Activated naive CD8-positive, alpha-beta T cell treated with anti-CD3 and anti-CD28 coated beads, Interleukin-2, amount 10 ng/mL, durations not matched to agents 7 days and 5 days (primary cell): Measurements from ENCODE around the gene ACAD9. TPM values are rescaled to one million over a fixed set of nuclear protein-coding genes. Genes with fewer than 3 reads are reported as not detected.
"Not testable (repeated sequence)": the region's sequence is repeated elsewhere in the genome, so short reads cannot be mapped to it uniquely, and the experiment has no call there.

ENCODE experiments used
- ATAC-seq: fragments of 150-1000 bp; cut with Tn5 transposase; one replicate; pipeline ENCODE4 v1.10.0; 2021; ENCODE audit warnings: low read depth, moderate library complexity
- POLR2A ChIA-PET: fragments of 350-600 bp; sonication (Branson Sonifier 250); formaldehyde crosslinking; loops from one replicate; lab custom pipeline; 2021; ENCODE audit warnings: antibody characterized with exemption; lab: Charles Lee
- DNase-seq: peaks from one replicate; pipeline ENCODE4 v3.0.0; 2021
- H3K27ac Mint-ChIP-seq: one replicate; pipeline ENCODE4 v1.8.0; 2022; ENCODE audit warnings: mild to moderate bottlenecking, mixed read lengths
- H3K27me3 Mint-ChIP-seq: one replicate; pipeline ENCODE4 v1.8.0; 2022; ENCODE audit warnings: mild to moderate bottlenecking, moderate library complexity, mixed read lengths
- H3K36me3 Mint-ChIP-seq: one replicate; pipeline ENCODE4 v1.8.0; 2021; ENCODE audit warnings: mild to moderate bottlenecking, mixed read lengths
- H3K4me1 Mint-ChIP-seq: one replicate; pipeline ENCODE4 v1.8.0; 2021; ENCODE audit warnings: mixed read lengths
- H3K4me3 Mint-ChIP-seq: one replicate; pipeline ENCODE4 v1.8.0; 2022; ENCODE audit warnings: mild to moderate bottlenecking, moderate library complexity, mixed read lengths
- H3K9me3 Mint-ChIP-seq: one replicate; pipeline ENCODE4 v1.8.0; 2021; ENCODE audit warnings: mixed read lengths
- total RNA-seq, 2 experiments: library from RNA; stranded (reverse); gene quantifications; one replicate each; pipeline ENCODE4 v1.2.3, GENCODE V29; 2021

The ACAD9 gene
- total RNA-seq, 2 experiments from 2014 or later, result 55.9 to 63.5 TPM

DNA sequence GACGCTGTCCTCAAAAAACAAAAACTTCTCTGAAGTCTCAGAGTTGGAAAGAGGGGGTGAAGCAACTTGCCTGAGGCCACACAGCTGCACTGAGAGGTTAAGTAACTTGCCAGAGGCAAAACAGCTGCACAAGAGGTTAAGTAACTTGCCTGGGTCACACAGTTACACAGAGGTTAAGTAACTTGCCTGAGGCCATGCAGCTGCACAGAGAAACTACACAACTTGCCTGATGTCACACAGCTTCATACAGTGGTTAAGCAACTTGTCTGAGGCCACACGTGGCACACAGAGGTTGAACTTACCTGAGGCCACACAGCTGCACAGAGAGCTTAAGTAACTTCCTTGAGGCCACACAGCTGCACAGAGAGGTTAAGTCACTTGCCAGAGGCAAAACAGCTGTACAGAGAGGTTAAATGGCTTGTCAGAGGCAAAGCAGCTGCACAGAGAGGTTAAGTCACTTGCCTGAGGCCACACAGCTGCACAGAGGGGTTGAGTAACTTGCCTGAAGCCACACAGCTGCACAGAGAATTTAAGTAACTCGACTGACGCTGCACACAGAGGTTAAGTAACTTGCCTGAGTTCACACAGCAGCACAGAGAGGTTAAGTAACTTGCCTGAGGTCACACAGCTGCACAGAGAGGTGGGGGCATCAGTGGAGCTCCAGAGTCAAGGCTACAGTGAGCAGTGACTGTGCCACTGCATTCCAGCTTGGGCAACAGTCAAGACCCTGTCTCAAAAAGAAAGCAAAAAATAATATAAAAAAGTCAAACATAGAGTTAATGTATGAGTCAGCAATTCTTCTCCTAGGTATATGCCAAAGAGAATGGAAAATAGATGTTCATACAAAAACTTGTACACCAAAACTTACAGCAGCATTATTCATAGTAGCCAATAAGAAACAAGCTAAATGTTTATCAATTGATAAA lies 12.0 kb upstream of the ACAD9 start:
- POLR2A ChIA-PET, result interaction anchor here (1.2 kb wide), 1 partner anchor 11 kb away, joined by 4 read pairs; the partner anchor contains the start of gene ACAD9
- H3K9me3 Mint-ChIP-seq, result no peaks in the 10 kb centered on the region
- no peak overlapping the region for H3K4me3 Mint-ChIP-seq
- ATAC-seq (no peak), DNase-seq (no peak)
- H3K36me3 Mint-ChIP-seq, result peaks cover 2% of the 10 kb centered on the region
- peaks cover 2% of the 10 kb centered on the region for H3K4me1 Mint-ChIP-seq
- H3K27ac Mint-ChIP-seq, result no peak overlapping the region
- H3K27me3 Mint-ChIP-seq, result no peaks in the 10 kb centered on the region

DNA sequence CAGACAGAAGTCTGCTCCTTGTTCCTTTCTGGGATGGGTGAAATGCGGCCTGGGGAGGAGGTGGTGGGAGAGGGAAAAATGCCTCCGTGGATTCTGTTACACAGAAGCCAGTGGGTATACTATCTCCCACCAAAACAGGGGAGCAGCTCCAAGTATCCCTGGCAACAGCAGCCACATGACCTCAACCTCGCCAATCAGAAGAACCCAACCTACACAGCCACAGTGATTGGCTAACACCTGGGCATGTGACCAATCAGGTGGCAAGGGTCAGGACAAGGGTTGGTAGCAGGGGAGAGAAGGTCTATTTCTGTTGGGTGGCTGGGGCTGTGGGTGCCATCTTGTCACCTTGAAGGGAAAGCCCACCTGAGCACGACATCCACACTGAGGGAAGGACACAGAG lies 9.1 kb upstream of the ACAD9 start:
- H3K27ac Mint-ChIP-seq, result no peak overlapping the region
- POLR2A ChIA-PET, result interaction anchor here (0.8 kb wide), 1 partner anchor 189 kb away, joined by 3 read pairs; no protein-coding TSS in a partner anchor
- no peaks in the 10 kb centered on the region for H3K27me3 Mint-ChIP-seq
- no peaks in the 10 kb centered on the region for H3K9me3 Mint-ChIP-seq
- no peaks in the 10 kb centered on the region for H3K36me3 Mint-ChIP-seq
- no peak overlapping the region for H3K4me3 Mint-ChIP-seq
- H3K4me1 Mint-ChIP-seq, result peaks cover under 1% of the 10 kb centered on the region
- DNase-seq (no peak), ATAC-seq (no peak)

DNA sequence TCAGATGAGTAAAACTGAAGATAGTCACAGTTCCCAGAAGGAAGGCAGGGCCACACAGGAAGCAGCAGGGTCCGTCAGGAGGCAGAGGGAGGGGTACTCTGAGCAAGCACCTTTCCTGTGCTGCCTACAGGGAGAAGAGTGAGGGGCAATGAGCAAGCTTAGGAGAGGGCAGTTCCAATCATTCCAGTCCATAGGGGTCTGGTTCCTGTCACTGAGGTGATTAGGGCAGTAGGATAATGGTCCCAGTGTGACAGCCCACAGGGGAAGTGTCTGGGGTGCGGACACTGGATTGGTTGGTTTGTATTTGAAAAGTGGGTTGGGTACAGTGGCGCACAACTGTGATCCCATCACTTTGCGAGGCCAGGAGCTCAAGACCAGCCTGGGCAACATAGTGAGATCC lies 7.1 kb upstream of the ACAD9 start:
- no peak for ATAC-seq
- Mint-ChIP-seq H3K4me1 (peaks cover 8% of the 10 kb centered on the region), H3K27ac (no peak overlapping the region)

DNA sequence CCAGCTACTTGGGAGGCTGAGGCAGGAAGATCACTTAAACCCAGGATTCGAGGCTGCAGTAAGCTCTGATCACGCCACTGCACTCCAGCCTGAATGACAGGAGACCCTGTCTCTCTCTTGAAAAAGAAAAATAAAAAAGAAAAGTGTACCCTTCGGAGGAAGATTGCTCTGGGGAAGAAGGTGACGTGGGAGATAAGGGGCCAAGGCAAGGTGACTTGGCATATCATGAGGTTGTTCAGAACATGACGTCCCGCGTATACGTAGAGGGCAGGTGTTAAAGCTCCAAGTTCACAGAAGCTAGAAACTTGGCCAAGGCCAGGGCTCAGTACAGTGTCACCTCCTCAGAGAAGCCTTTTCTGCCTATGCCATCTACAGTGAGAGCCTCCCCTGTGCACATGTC lies 6.7 kb upstream of the ACAD9 start:
- H3K27ac Mint-ChIP-seq, result no peak overlapping the region
- H3K27me3 Mint-ChIP-seq, result no peaks in the 10 kb centered on the region
- H3K4me1 Mint-ChIP-seq, result peaks cover 11% of the 10 kb centered on the region
- H3K36me3 Mint-ChIP-seq, result peaks cover 4% of the 10 kb centered on the region
- POLR2A ChIA-PET, result no interaction called here
- no peak overlapping the region for H3K4me3 Mint-ChIP-seq
- H3K9me3 Mint-ChIP-seq, result no peaks in the 10 kb centered on the region
- DNase-seq, result no peak
- ATAC-seq, result no peak

More for the DNA sequence above, 7.1 kb upstream of the ACAD9 start:
- no peaks in the 10 kb centered on the region for H3K27me3 Mint-ChIP-seq
- peaks cover under 1% of the 10 kb centered on the region for H3K36me3 Mint-ChIP-seq
- H3K4me3 Mint-ChIP-seq, result no peak overlapping the region
- POLR2A ChIA-PET, result no interaction called here
- no peaks in the 10 kb centered on the region for H3K9me3 Mint-ChIP-seq
- DNase-seq, result no peak

DNA sequence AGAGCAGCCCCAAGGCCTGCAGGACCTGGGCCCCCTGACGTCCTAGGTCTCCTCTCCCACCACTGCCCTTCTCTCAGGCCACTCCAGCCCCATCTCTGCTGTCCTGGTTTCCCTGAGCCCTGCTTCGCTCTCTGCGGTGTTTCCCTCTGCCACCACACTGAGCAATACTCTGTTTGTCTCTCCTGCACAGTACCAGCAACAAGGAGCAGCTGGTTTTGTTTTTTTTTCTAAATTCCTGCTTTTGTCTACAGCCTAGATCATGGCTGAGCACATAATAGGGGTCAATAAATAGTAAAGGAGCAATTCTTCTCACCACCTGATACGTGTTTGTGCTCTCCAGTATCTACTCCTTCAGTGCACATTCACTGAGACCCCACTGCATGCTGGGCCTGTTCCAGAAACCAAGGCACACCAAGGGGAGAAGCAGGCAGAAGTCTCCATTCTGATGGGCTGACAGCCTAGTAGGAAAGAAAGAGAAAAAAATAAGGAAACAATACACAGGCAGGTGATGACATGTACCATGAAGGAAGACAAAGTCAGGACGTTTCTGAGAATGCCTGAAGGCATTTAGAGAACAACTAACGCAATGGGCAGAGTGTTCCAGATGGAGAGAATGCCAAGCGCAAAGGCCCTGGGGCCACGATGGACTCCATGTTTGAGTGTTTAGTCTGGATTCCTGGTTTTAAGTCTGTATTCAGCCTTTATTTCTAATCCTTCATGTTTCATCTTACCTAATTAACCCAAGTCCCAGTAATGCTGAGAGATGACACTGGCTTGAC lies 6.0 kb upstream of the ACAD9 start:
- DNase-seq, result no peak
- no peak for ATAC-seq
- no peaks in the 10 kb centered on the region for H3K9me3 Mint-ChIP-seq

DNA sequence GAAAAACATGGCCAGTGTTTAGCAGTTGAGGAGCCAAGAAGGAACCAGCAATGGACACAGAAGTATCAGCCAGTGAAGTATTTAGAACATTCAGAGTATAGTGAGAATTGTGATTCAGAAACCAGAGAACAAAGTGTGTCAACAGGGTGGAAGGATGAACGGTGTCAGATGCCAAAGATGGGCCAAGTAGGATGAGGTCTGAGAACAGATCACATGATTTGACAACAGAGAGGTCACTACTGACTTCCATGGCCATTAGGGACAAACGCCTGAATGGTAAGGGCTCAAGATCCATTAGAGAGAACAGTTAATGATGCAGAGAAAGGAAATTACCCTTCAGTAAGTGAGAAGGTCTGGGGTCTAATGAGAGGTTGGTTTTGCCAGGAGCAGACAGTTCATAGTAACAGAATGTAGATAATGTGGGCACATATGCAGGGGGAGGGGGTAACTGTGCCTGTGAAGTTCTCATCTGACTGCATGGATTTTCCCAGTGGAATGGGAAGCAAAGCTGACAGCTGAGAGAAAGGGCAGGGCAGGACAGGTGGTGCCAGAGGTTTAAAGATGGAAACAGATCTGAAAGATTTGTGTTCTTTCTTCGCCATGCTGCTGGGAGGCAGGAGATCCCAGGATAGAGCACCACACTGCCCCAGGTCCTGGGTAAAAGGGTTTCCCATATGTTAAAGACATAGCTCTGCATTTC lies 4.8 kb upstream of the ACAD9 start:
- POLR2A ChIA-PET, result interaction anchor here (0.5 to 1.2 kb wide), 3 partner anchors 49 to 164 kb away, joined by 4 to 8 read pairs (median 4); no protein-coding TSS in a partner anchor
- Mint-ChIP-seq H3K27me3 (no peaks in the 10 kb centered on the region), H3K4me3 (no peak overlapping the region), H3K27ac (no peak overlapping the region), H3K36me3 (peaks cover 7% of the 10 kb centered on the region), H3K9me3 (no peaks in the 10 kb centered on the region), H3K4me1 (peaks cover 20% of the 10 kb centered on the region)
- ATAC-seq (no peak), DNase-seq (no peak)

More for the DNA sequence above, 6.0 kb upstream of the ACAD9 start:
- Mint-ChIP-seq H3K27ac (no peak overlapping the region), H3K27me3 (no peaks in the 10 kb centered on the region), H3K36me3 (peaks cover 7% of the 10 kb centered on the region), H3K4me1 (peaks cover 16% of the 10 kb centered on the region), H3K4me3 (no peak overlapping the region)
- POLR2A ChIA-PET, result no interaction called here

DNA sequence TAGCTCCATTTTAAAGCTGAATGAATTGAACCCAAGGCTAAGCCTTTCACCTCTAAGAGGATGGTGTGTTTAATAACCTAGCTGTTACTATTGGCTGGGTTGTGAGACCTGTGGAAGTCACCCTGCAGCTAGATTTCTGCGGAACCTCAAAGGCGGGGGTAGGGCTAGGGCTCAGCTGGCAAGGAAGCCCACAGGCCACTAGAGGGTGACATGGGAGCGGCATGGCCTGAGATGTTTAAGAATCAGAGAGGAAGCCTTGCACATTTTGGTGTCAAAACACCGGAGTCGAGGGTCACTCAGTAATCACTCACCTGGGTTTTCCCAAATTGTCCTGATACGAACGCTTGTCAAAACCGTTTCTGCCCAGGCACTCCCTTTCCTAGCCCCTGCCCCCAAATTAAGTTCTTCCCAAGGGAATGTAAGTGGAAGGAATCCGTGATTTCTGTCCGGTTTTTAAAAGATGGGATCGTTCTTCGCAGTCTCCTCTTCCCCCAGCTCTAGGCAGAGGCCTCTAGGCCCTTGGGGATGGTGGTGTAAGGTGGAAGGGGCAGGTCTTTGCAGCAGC lies 3.8 kb upstream of the ACAD9 start:
- Mint-ChIP-seq H3K36me3 (peaks cover 7% of the 10 kb centered on the region), H3K27ac (peak overlapping the region; percentile 27)
- POLR2A ChIA-PET, result interaction anchor here (1.2 kb wide), 1 partner anchor 47 kb away, joined by 8 read pairs; no protein-coding TSS in a partner anchor

DNA sequence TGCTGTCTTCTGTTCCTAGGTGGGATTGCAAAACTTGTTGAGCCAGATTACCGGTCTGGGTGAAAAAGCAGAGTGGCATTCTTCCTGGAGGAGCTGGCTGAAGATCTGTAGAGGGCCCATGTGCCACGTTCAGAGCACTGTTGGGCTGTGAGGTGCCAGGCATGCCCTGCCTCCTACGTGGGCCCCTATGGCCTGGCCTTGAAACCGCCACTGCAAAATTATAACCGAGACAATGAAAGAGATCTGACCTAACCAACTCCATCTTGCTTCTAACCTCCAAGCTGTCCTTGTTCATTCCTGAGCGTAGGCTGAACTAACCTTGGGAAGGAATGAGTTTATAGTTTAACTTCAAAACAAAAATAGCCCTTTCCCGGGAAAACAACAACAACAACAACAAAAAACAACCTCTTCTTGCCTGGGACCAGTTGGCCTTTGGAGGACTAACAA lies 1.4 kb upstream of the ACAD9 start:
- Mint-ChIP-seq H3K27me3 (no peaks in the 10 kb centered on the region), H3K36me3 (peaks cover 17% of the 10 kb centered on the region), H3K9me3 (no peaks in the 10 kb centered on the region), H3K4me1 (peaks cover 40% of the 10 kb centered on the region), H3K4me3 (peak overlapping the region; percentile 96), H3K27ac (peak overlapping the region; percentile 92)
- POLR2A ChIA-PET, result interaction anchor here (1.1 to 5.2 kb wide), 12 partner anchors 10 to 438 kb away, joined by 3 to 36 read pairs (median 4); partner anchors contain the start of genes COPG1, RAB43 and RPN1
- DNase-seq (no peak), ATAC-seq (no peak)

More for the DNA sequence above, 3.8 kb upstream of the ACAD9 start:
- ATAC-seq (peak; percentile 59), DNase-seq (peak; percentile 62)
- no peaks in the 10 kb centered on the region for H3K9me3 Mint-ChIP-seq
- no peak overlapping the region for H3K4me3 Mint-ChIP-seq
- no peaks in the 10 kb centered on the region for H3K27me3 Mint-ChIP-seq
- H3K4me1 Mint-ChIP-seq, result peaks cover 21% of the 10 kb centered on the region

DNA sequence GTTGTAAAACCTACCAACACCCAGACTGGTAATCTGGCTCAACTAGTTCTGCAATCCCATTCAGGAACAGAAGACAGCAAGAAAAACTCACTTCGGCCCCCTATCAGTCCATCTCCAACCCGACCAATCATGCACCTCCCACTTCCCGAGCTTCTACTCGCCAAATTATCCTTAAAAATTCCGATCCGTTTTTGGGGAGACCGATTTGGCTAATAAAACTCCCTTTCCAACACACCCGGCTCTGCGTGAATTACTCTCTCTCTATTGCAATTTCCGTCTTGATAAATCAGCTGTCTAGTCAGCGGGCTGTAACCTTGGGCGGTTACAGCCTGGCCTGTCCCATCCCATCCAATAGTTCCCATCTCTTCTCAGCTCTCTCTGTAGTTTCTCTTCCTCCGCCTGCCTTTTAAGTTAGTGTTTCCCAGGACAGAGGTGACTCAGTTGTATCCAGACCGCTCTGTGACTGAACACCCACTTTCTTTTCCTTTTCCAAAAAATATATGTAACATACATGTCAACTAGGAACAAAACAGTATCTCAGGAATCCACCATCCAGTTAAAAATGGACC lies 780 bp upstream of the ACAD9 start:
- Mint-ChIP-seq H3K27ac (peak overlapping the region; percentile 92), H3K4me3 (peak overlapping the region; percentile 96)
- DNase-seq, result no peak

DNA sequence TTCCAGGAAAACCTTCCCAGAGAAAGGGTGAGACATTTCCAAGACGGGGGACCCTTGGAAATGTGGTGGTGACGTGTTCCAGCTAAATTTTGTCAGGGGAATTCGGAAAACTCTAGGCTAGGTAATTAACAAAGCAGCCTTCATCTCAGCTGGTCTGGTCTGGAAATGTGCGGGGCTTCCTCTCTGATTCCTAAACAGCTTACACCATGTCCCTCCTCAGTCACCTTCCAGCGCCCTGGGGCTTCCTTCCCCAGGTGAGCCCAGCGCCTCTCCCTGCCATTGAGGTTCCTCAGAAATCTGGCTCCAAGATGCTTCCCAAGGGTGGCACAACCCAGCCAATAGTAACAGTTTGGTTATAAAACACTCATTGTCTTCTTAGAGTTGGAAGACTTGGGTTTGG lies 571 bp downstream of the ACAD9 start:
- ATAC-seq, result no peak
- H3K27ac Mint-ChIP-seq, result peak overlapping the region; percentile 92
- no peaks in the 10 kb centered on the region for H3K27me3 Mint-ChIP-seq
- H3K36me3 Mint-ChIP-seq, result peaks cover 21% of the 10 kb centered on the region
- peaks cover 47% of the 10 kb centered on the region for H3K4me1 Mint-ChIP-seq
- peak overlapping the region; percentile 96 for H3K4me3 Mint-ChIP-seq
- POLR2A ChIA-PET, result interaction anchor here (0.9 to 5.2 kb wide), 6 partner anchors 43 to 436 kb away, joined by 3 to 36 read pairs (median 8); a partner anchor contains a TSS
- H3K9me3 Mint-ChIP-seq, result no peaks in the 10 kb centered on the region
- DNase-seq, result peak; percentile 33

More for the DNA sequence above, 780 bp upstream of the ACAD9 start:
- H3K27me3 Mint-ChIP-seq, result no peaks in the 10 kb centered on the region
- POLR2A ChIA-PET, result interaction anchor here (0.6 to 5.2 kb wide), 20 partner anchors 11 to 437 kb away, joined by 3 to 36 read pairs (median 4); partner anchors contain the start of genes COPG1, RAB43 and RPN1
- H3K9me3 Mint-ChIP-seq, result no peaks in the 10 kb centered on the region
- ATAC-seq, result peak; percentile 17
- H3K36me3 Mint-ChIP-seq, result peaks cover 17% of the 10 kb centered on the region
- peaks cover 40% of the 10 kb centered on the region for H3K4me1 Mint-ChIP-seq

DNA sequence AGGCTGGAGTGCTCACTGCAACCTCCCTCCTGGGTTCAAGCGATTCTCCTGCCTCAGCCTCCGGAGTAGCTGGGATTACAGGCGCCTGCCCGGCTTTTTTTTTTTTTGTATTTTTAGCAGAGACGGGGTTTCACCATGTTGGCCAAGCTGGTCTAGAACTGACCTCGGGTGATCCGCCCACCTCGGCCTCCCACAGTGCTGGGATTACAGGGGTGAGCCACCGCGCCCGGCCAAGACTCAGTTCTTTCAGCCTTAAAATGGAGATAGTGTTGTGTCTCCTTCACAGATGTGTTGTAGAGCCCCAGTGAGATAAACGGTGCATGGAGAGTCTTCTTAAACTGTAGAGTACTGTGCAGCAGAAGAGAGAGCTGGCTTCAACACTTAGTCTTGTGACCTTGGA lies 1.0 kb downstream of the ACAD9 start:
- H3K27me3 Mint-ChIP-seq, DNase-seq, ATAC-seq, H3K9me3 Mint-ChIP-seq: not testable (repeated sequence)
- POLR2A ChIA-PET, result interaction anchor here (2.1 to 5.2 kb wide), 2 partner anchors 43 to 263 kb away, joined by 9 to 36 read pairs; no protein-coding TSS in a partner anchor
- H3K27ac Mint-ChIP-seq, result peak overlapping the region; percentile 92
- H3K4me1 Mint-ChIP-seq, result peaks cover 47% of the 10 kb centered on the region
- peaks cover 22% of the 10 kb centered on the region for H3K36me3 Mint-ChIP-seq
- peak overlapping the region; percentile 96 for H3K4me3 Mint-ChIP-seq

DNA sequence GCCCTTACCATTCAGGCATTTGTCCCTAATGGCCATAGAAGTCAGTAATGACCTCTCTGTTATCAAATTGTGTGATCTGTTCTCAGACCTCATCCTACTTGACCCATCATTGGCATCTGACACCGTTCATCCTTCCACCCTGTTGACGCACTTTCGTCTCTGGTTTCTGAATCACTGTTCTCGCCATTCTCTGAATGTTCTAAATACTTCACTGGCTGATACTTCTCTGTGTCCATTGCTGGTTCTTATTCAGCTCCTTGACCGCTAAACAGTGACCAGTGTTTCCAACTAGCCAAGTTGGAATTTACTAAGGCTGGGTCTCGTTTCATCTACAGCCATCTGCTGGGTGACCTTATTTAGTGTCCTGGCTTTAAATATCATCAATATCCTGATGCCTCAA lies 2.2 kb downstream of the ACAD9 start:
- Mint-ChIP-seq H3K36me3 (peaks cover 22% of the 10 kb centered on the region), H3K27me3 (no peaks in the 10 kb centered on the region), H3K4me1 (peaks cover 41% of the 10 kb centered on the region), H3K9me3 (no peaks in the 10 kb centered on the region), H3K4me3 (peak overlapping the region; percentile 44), H3K27ac (peak overlapping the region; percentile 62)
- ATAC-seq (no peak), DNase-seq (no peak)
- POLR2A ChIA-PET, result interaction anchor here (5.2 kb wide), 1 partner anchor 41 kb away, joined by 36 read pairs; no protein-coding TSS in a partner anchor
